HepG2 (cell line): Measurements from ENCODE around the gene ATP9B. TPM values are rescaled to one million over a fixed set of nuclear protein-coding genes. Genes with fewer than 3 reads are reported as not detected.

Experiments
- ATAC-seq: fragments of 200-7000 bp; cut with Tn5 transposase; 3 replicates; pipeline ENCODE4 v1.9.1; 2020; ENCODE audit warnings: mild to moderate bottlenecking, moderate library complexity
- BruUV-seq: library from RNA; stranded (reverse); fragments of 400-500 nt; replicated peaks from 2 replicates; lab custom pipeline; 2021; lab: Mats Ljungman, UMichigan
- CTCF ChIA-PET: fragments of 300-600 bp; formaldehyde crosslinking; extraction: SDS; loops from one replicate; lab custom pipeline; 2021; ENCODE audit warnings: low total read pairs, inconsistent platforms, low intra/inter-chr PET ratio; lab: Yijun Ruan, JAX
- POLR2A ChIA-PET: fragments of 350-600 bp; sonication (Branson Sonifier 250); formaldehyde crosslinking; loops from one replicate; lab custom pipeline; 2020; ENCODE audit warnings: antibody characterized with exemption, inconsistent platforms; lab: Yijun Ruan, JAX
- DNase-seq: peaks from one replicate; pipeline ENCODE4 v3.0.0-alpha.2; 2015; ENCODE audit warnings: low spot score
- FAIRE-seq: peaks from 3 replicates; lab custom pipeline; 2011; peaks lifted over from hg19 to GRCh38; lab: Jason Lieb, UNC
- H2AFZ ChIP-seq: one replicate; pipeline ENCODE4 v1.6.1; 2011; ENCODE audit warnings: low read length, inconsistent platforms
- H3K27ac ChIP-seq: fragments of 300-600 bp; 3 replicates; pipeline ENCODE4 v1.8.0; 2011; ENCODE audit warnings: mixed run types, mild to moderate bottlenecking, mixed read lengths, low read length, inconsistent platforms; ENCODE audit not compliant: insufficient read depth; ENCODE audit errors: extremely low read length
- H3K27me3 ChIP-seq, 2 experiments: fragments of 200-600 bp in 1 of 2; 2 replicates in 1 of 2; 3 replicates in 1 of 2; pipeline versions ENCODE4 v1.6.0 to v1.8.0; 2011; ENCODE audit warnings: low read length in 2 of 2, mild to moderate bottlenecking in 2 of 2, moderate library complexity in 2 of 2, inconsistent platforms in 1 of 2; ENCODE audit not compliant: insufficient read depth in 2 of 2, control insufficient read depth in 1 of 2
- H3K36me3 ChIP-seq, 2 experiments: fragments of 200-600 bp in 1 of 2; replicated peaks in 1 of 2; 2 replicates in 1 of 2; 3 replicates in 1 of 2; pipeline versions ENCODE4 v1.5.1 to v1.8.0; 2011; ENCODE audit warnings: low read length in 2 of 2, inconsistent platforms in 1 of 2; ENCODE audit not compliant: insufficient read depth in 2 of 2, control insufficient read depth in 1 of 2
- H3K4me1 ChIP-seq: 2 replicates; pipeline ENCODE4 v1.5.1; 2012; ENCODE audit warnings: low read length, inconsistent platforms; ENCODE audit not compliant: insufficient read depth
- H3K4me2 ChIP-seq: 2 replicates; pipeline ENCODE4 v1.6.0; 2011; ENCODE audit warnings: low read depth, low read length, inconsistent platforms
- H3K4me3 ChIP-seq, 3 experiments: fragments of 200-600 bp in 1 of 3; sonication (generic), shearing (Covaris generic) in 1 of 3; replicated peaks in 1 of 3; 2 replicates each; pipeline ENCODE4 v1.5.1; 2011 to 2016; ENCODE audit warnings: low read length in 3 of 3, inconsistent platforms in 2 of 3, low read depth in 2 of 3, mild to moderate bottlenecking in 2 of 3, control low read depth in 1 of 3, mixed read lengths in 1 of 3; ENCODE audit not compliant: insufficient read depth in 1 of 3
- H3K79me2 ChIP-seq: one replicate; pipeline ENCODE4 v1.6.1; 2011; ENCODE audit warnings: low read length, inconsistent platforms; ENCODE audit not compliant: insufficient read depth
- H3K9ac ChIP-seq: 2 replicates; pipeline ENCODE4 v1.6.0; 2011; ENCODE audit warnings: mild to moderate bottlenecking, low read depth, low read length, inconsistent platforms; ENCODE audit not compliant: insufficient read depth
- H3K9me3 ChIP-seq: 2 replicates; pipeline ENCODE4 v1.5.1; 2012; ENCODE audit warnings: mild to moderate bottlenecking, low read length
- H4K20me1 ChIP-seq: 2 replicates; pipeline ENCODE4 v1.6.0; 2011; ENCODE audit warnings: inconsistent platforms, mild to moderate bottlenecking, low read length, moderate library complexity; ENCODE audit not compliant: insufficient read depth
- AFF4 ChIP-seq: sonication (generic); formaldehyde crosslinking; IDR thresholded peaks from 2 replicates; pipeline ENCODE4 v1.4.0; 2020; ENCODE audit warnings: missing genetic modification reagents
- CTCF ChIP-seq: sonication (generic); formaldehyde crosslinking; IDR thresholded peaks from 2 replicates; pipeline ENCODE4 v1.5.0; 2020; ENCODE audit warnings: mild to moderate bottlenecking, missing genetic modification reagents, moderate library complexity
- FIP1L1 ChIP-seq: fragments of 200-400 bp; formaldehyde crosslinking; IDR thresholded peaks from 2 replicates; pipeline ENCODE4 v1.6.1; 2018; ENCODE audit warnings: low read depth, mild to moderate bottlenecking, low read length, moderate library complexity, borderline replicate concordance; ENCODE audit not compliant: insufficient read depth
- FOSL2 ChIP-seq: sonication (generic); formaldehyde crosslinking; IDR thresholded peaks from 2 replicates; pipeline ENCODE4 v1.4.0; 2020; ENCODE audit warnings: missing genetic modification reagents
- MXD4 ChIP-seq: IDR thresholded peaks from 2 replicates; pipeline ENCODE4 v1.6.1; 2016; ENCODE audit warnings: mild to moderate bottlenecking, missing biosample characterization, missing genetic modification reagents
- NR2F1 ChIP-seq, 2 experiments: fragments of 450-650 bp in 1 of 2; formaldehyde crosslinking in 1 of 2; IDR thresholded peaks; 2 replicates each; pipeline versions ENCODE4 v1.5.0 to v1.6.1; 2016 to 2020; ENCODE audit warnings: mild to moderate bottlenecking in 1 of 2, missing compliant biosample characterization in 1 of 2, missing genetic modification reagents in 1 of 2, moderate library complexity in 1 of 2
- ZFP36L2 ChIP-seq: sonication (generic); formaldehyde crosslinking; IDR thresholded peaks from 2 replicates; pipeline ENCODE4 v1.4.0; 2020; ENCODE audit warnings: missing genetic modification reagents
- ZNF430 ChIP-seq: sonication (generic); formaldehyde crosslinking; IDR thresholded peaks from 2 replicates; pipeline ENCODE4 v1.9.0; 2021; ENCODE audit warnings: mild to moderate bottlenecking, missing genetic modification reagents
- ZNF460 ChIP-seq: sonication (generic); formaldehyde crosslinking; IDR thresholded peaks from 2 replicates; pipeline ENCODE4 v1.5.1; 2020; ENCODE audit warnings: missing genetic modification reagents, mild to moderate bottlenecking, borderline replicate concordance
- ZNF704 ChIP-seq: sonication (generic); formaldehyde crosslinking; IDR thresholded peaks from 2 replicates; pipeline ENCODE4 v1.8.1; 2023; ENCODE audit warnings: mild to moderate bottlenecking, inconsistent platforms, moderate library complexity, missing genetic modification reagents, borderline replicate concordance
- ZNF770 ChIP-seq: sonication (generic); formaldehyde crosslinking; IDR thresholded peaks from 2 replicates; pipeline ENCODE4 v1.5.0; 2020; ENCODE audit warnings: mild to moderate bottlenecking, missing genetic modification reagents
- ZNF773 ChIP-seq: sonication (generic); formaldehyde crosslinking; IDR thresholded peaks from 2 replicates; pipeline ENCODE4 v1.4.0; 2020; ENCODE audit warnings: missing genetic modification reagents, borderline replicate concordance
- ZNF776 ChIP-seq: sonication (generic); formaldehyde crosslinking; IDR thresholded peaks from 2 replicates; pipeline ENCODE4 v1.4.0; 2020; ENCODE audit warnings: mild to moderate bottlenecking, missing genetic modification reagents
- WGBS: methylation state at CpG from one replicate; pipeline ENCODE4 v1.1.6; 2017; ENCODE audit warnings: low lambda C conversion rate; 5-methylcytosine and 5-hydroxymethylcytosine counted together
- in situ Hi-C: cut with HindIII; loops from 2 replicates; pipeline ENCODE4 v1.10.0; 2017; ENCODE audit warnings: low pct_unique_long_range_greater_than_20kb; ENCODE audit not compliant: extremely low pct_ligation_motif_present
- intact Hi-C: fragments of 100-400 bp; cut with micrococcal nuclease; formaldehyde crosslinking; loops from one replicate; pipeline ENCODE4 v1.10.0; 2022; ENCODE audit not compliant: unreplicated experiment
- polyA plus RNA-seq, 8 experiments: library from polyadenylated mRNA; depleted of rRNA in 3 of 8; stranded (reverse) in 7 of 8; unstranded in 1 of 8; fragments of >200 nt; fragmentation: Illumina TruSeq in 4 of 8; extraction: Trizol in 4 of 8; gene quantifications; 2 replicates each; pipeline versions ENCODE4 v1.2.1 to v1.2.3, GENCODE V29; 2011 to 2016; ENCODE audit warnings: low read depth in 4 of 8, missing spikeins in 1 of 8, mixed read lengths in 1 of 8; ENCODE audit not compliant: insufficient read depth in 1 of 8
- total RNA-seq, 5 experiments: library from RNA; depleted of rRNA; stranded (reverse); fragments of >200 nt; fragmentation: Illumina TruSeq; extraction: Trizol; gene quantifications; 2 replicates each; pipeline ENCODE4 v1.2.3, GENCODE V29; 2016; ENCODE audit warnings: low read depth in 1 of 5

Gene ATP9B
- total and polyA plus RNA-seq, 2 of the 13 experiments (the other 11 are each of a cell fraction or from before 2014, with no cell fraction given): 10.8 to 11.3 TPM

- TF ChIP-seq MXD4 (CRISPR knock-in tag) (no peak), AFF4 (CRISPR knock-in tag) (no peak), ZNF704 (CRISPR knock-in tag) (no peak), ZNF776 (no peak), CTCF (CRISPR knock-in tag) (peak; percentile 60)
These were observed 284.1 kb downstream of the ATP9B start (continued) for GRCh38 chr18:79353267-79353666.

GRCh38 chr18:79354350-79354749 is 285.2 kb downstream of the ATP9B start:
- in situ Hi-C loops: no loop called here
- TF ChIP-seq ZFP36L2: no peak
- TF ChIP-seq NR2F1 (CRISPR knock-in tag; IDR thresholded peaks at IDR 0.05): peak in 1 of 2 experiments; percentile 33; a peak in 1 of 4 replicates
- TF ChIP-seq ZNF460: peak; percentile 25; the same call in 1 of the 2 replicates
- no peak for TF ChIP-seq ZNF773 (CRISPR knock-in tag)
- TF ChIP-seq FIP1L1: no peak
- TF ChIP-seq ZNF430 (CRISPR knock-in tag): no peak
- peak; percentile 56 for TF ChIP-seq ZNF770 (CRISPR knock-in tag)
- peak; percentile 75 for TF ChIP-seq FOSL2 (CRISPR knock-in tag)
- Histone ChIP-seq H3K9me3 (no peaks in the 10 kb centered on the region), H3K27me3 (no peaks in the 10 kb centered on the region), H3K9ac (no peak overlapping the region), H4K20me1 (no peaks in the 10 kb centered on the region), H2AFZ (no peak overlapping the region), H3K4me2 (no peak overlapping the region), H3K36me3 (peaks cover 0 to 6% of the 10 kb centered on the region in 2 experiments; a peak in 2 of 5 replicates), H3K79me2 (no peaks in the 10 kb centered on the region), H3K4me1 (no peaks in the 10 kb centered on the region), H3K27ac (no peak overlapping the region), H3K4me3 (no peak overlapping the region)
- FAIRE-seq (no peak), ATAC-seq (peak; percentile 47; the same call in 2 of the 3 replicates), DNase-seq (no peak)
- no TSS peak for BruUV-seq
- intact Hi-C loops: loop anchor here (10.0 kb wide), 1 partner anchor 290 kb away; no protein-coding TSS in a partner anchor
- ChIA-PET POLR2A (no interaction called here), CTCF (no interaction called here)
- WGBS: 68% methylated on average over 8 of the region's 8 CpGs
